AG09309 (cell line): ENCODE data around the gene SEMA3C.

Experiments
- DNase-seq: peaks from one replicate; pipeline ENCODE4 v3.0.0-alpha.2; 2010; ENCODE audit warnings: low read depth
- H3K4me3 ChIP-seq: 2 replicates; pipeline ENCODE4 v1.5.1; 2011; ENCODE audit warnings: mild to moderate bottlenecking, low read depth, low read length, moderate library complexity; ENCODE audit not compliant: control insufficient read depth
- CTCF ChIP-seq: IDR thresholded peaks from 2 replicates; pipeline ENCODE4 v1.5.1; 2011; ENCODE audit warnings: mild to moderate bottlenecking, low read depth, low read length, inconsistent platforms; ENCODE audit not compliant: insufficient read depth, control insufficient read depth; ENCODE audit errors: missing control alignments

SEMA3C gene

GRCh38 chr7:80838643-80839042, 80.2 kb downstream of the SEMA3C start:
- DNase-seq: no peak
- no peak for TF ChIP-seq CTCF

GRCh38 chr7:80837345-80837744, 81.5 kb downstream of the SEMA3C start:
- no peak overlapping the region for H3K4me3 ChIP-seq
- TF ChIP-seq CTCF: no peak
- no peak for DNase-seq

More at GRCh38 chr7:80838643-80839042, 80.2 kb downstream of the SEMA3C start:
- no peak overlapping the region for H3K4me3 ChIP-seq

- no peak overlapping the region for H3K4me3 ChIP-seq
- no peak for TF ChIP-seq CTCF
- DNase-seq: no peak
These were observed 83.6 kb downstream of the SEMA3C start for GRCh38 chr7:80835251-80835650.

DNA sequence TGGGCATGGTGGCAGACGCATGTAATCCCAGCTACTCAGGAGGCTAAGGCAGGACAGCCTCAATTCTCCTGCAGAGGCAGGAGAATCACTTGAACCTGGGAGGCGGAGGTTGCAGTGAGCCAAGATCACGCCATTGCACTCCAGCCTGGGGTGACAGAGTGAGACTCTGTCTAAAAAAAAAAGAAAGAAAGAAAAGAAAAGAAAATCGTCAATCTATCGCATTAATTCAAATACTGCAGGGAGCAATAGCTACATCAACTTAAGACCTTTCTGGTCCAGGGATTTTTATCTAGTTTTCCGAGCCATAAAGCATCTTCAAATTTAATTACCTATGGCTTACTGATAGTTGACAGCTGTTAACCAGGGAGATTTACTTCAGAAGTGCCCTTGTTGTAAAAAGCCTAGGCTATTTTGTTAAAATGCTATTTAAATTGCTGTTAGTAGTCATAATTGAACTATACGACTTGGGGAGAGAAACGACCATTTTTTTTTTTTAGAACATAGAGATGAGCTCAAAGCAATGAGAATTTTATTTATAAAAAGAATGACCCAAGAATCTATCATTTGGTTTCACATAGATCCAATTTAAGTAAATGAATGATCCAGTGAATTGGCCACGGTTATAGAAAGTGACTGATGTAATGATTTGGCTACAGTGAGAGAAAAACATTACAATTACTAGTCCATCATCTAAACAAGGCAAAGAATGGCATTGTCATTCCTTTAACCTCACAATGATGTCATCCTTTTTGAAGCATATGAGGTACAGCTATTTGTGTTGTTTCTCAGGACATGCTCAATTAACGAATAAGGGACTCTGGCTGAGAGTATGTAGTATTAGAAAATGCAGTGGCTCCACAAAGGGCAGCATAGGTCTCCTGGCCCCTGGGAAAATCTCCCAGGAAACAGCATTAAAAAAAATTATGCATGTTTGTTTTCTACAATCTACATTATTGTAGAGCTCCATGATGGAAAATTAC, 85.3 kb downstream of the SEMA3C start:
- TF ChIP-seq CTCF: no peak
- H3K4me3 ChIP-seq: no peak overlapping the region
- no peak for DNase-seq

DNA sequence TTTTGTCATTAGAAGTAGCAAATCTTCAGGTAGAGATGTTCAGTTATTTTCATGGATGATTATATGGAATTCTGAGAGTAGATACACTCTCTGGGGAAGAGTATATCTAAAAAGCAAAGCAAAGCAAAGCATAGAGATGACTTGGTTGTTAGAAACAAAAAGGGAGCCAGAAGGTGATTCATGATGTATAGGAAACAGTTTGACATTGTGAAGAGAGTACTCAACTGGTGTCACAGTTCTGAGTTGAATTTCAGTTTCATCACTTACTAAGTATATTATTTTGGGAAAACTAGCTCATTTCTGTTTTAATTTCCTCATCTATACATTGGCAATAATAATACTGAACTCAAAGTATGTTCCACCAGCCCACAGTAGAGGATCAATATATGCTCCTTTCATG, 86.8 kb downstream of the SEMA3C start:
- TF ChIP-seq CTCF: no peak
- no peak for DNase-seq
- H3K4me3 ChIP-seq: no peak overlapping the region

- DNase-seq: no peak
- no peak for TF ChIP-seq CTCF
- no peak overlapping the region for H3K4me3 ChIP-seq
These were observed 88.1 kb downstream of the SEMA3C start for GRCh38 chr7:80830584-80831285.
